GM10248 (cell line): Measurements from ENCODE around the gene ADAM10.

Experiments
- CTCF ChIA-PET: fragments of 300-600 bp; sonication (Branson Sonifier 250); formaldehyde crosslinking; extraction: SDS; loops from one replicate; lab custom pipeline; 2021; ENCODE audit warnings: antibody characterized with exemption; lab: Yijun Ruan, JAX
- POLR2A ChIA-PET: fragments of 350-650 bp; sonication (Branson Sonifier 250); formaldehyde crosslinking; extraction: SDS; loops from one replicate; lab custom pipeline; 2020; ENCODE audit warnings: antibody characterized with exemption; lab: Yijun Ruan, JAX
- DNase-seq: peaks from one replicate; pipeline ENCODE4 v3.0.0; 2012; ENCODE audit errors: extremely low spot score
- TF ChIP-seq, protein P1 (sequence below): IDR thresholded peaks from 2 replicates; pipeline ENCODE4 v1.5.1; 2012; ENCODE audit warnings: mild to moderate bottlenecking, low read depth; ENCODE audit errors: extremely low read depth, missing control alignments, control extremely low read depth

Gene ADAM10

DNA sequence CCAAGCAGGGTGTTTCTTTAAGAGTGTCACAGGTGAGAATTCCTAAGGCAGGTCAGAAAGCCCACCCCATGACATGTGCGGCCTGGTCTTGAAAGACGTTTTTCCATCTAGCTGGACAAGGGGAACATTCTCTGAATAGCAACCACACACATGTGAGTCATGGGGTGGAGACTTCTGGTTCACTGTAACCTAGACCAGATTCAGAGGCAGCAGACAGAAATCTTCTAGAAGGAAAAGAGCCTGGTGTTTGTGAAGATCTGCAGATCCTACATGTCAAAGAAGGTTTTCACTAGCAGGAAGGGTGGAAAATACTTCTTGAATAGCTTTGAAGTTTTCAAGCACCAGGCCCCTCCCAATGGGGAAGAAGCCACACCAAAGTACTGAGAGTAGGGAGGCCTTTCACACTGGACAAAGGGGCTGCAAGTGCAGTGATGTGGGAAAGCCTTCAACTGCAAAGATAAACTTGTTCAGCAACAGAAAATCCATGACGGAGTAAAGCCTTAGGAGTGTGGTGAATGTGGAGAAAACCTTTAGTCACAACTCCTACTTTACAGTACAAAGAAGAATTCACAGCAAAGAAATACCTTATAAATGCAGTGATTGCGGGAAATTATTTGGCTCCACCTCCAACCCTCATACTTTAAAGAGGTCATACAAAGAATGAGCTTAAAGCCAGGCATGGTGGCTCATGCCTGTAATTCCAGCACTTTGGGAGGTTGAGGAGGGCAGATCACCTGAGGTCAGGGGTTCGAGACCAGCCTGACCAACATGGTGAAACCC is 17.6 kb downstream of the ADAM10 start:
- DNase-seq: no peak
- TF ChIP-seq, protein P1, sequence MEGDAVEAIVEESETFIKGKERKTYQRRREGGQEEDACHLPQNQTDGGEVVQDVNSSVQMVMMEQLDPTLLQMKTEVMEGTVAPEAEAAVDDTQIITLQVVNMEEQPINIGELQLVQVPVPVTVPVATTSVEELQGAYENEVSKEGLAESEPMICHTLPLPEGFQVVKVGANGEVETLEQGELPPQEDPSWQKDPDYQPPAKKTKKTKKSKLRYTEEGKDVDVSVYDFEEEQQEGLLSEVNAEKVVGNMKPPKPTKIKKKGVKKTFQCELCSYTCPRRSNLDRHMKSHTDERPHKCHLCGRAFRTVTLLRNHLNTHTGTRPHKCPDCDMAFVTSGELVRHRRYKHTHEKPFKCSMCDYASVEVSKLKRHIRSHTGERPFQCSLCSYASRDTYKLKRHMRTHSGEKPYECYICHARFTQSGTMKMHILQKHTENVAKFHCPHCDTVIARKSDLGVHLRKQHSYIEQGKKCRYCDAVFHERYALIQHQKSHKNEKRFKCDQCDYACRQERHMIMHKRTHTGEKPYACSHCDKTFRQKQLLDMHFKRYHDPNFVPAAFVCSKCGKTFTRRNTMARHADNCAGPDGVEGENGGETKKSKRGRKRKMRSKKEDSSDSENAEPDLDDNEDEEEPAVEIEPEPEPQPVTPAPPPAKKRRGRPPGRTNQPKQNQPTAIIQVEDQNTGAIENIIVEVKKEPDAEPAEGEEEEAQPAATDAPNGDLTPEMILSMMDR: no peak
- CTCF ChIA-PET: interaction anchor here (0.7 to 1.7 kb wide), 2 partner anchors 10 to 39 kb away, joined by 3 to 4 read pairs; partner anchors contain the start of gene MINDY2
- POLR2A ChIA-PET: interaction anchor here (0.7 kb wide), 1 partner anchor 67 kb away, joined by 4 read pairs; no protein-coding TSS in a partner anchor

DNA sequence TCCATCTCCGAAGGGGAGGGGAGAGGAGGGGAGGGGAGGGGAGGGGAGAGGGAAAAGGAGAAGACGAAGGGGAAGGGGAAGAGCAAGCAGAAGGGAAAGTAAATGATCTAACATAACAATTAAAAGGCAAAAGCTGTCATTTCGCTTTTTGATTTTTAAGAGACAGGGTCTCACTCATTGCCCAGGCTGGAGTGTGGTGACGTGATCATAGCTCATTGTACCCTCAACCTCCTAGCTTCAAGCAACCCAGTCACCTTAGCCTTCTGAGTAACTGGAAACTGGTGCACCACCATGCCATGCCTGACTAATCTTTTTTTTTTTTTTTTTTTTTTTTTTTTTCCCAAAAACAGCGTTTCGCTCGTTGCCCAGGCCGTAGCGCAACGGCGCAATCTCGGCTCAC is 22.6 kb downstream of the ADAM10 start:
- POLR2A ChIA-PET: no interaction called here
- TF ChIP-seq, protein P1: no peak
- CTCF ChIA-PET: interaction anchor here (1.0 to 1.1 kb wide), 2 partner anchors 10 to 16 kb away, joined by 3 to 4 read pairs; no protein-coding TSS in a partner anchor
- no peak for DNase-seq

DNA sequence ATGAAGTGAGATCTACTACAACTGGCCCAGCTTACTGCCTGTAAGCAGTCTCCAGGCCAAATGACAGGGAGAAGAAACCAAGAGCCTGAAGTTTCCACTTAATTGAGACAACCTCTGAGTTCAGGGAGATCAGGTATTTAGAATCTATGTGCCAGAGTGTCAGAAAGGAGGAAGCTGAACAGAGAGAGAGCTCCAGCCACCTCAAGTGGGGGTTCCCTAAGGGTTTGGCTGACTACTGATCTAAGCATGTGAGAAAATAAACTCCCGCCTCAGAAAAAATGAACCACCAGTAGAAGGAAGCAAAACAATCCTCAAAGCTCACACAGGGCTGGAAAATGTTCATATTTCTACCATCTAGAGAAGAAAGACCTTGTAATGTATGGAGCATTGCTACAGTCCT is 25.0 kb downstream of the ADAM10 start:
- ChIA-PET POLR2A (no interaction called here), CTCF (interaction anchor here (1.1 to 1.5 kb wide), 6 partner anchors 8 to 49 kb away, joined by 3 to 6 read pairs (median 4); partner anchors contain the start of gene ADAM10)
- DNase-seq: peak; percentile 69
- TF ChIP-seq, protein P1: no peak

DNA sequence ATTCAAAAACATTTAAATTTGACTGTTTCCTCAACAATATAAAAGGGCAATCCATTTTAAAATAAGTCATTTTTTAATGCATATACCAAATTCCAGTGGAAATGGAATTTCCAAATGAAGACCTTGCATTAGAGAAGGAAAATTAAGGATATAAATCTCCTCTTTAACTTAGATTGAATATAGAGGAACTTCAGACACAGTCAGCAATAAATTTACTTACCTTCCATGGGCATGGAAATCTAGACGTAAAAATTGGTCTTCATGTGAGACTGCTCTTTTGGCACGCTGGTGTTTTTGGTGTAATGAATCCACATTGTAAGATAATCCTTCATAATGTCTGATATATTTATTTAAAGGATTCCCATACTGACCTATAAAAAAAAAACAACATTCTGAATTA is 32.1 kb downstream of the ADAM10 start:
- TF ChIP-seq, protein P1: no peak
- POLR2A ChIA-PET: no interaction called here
- CTCF ChIA-PET: interaction anchor here (1.0 kb wide), 2 partner anchors 8 to 9 kb away, joined by 3 to 4 read pairs; no protein-coding TSS in a partner anchor
- DNase-seq: no peak

DNA sequence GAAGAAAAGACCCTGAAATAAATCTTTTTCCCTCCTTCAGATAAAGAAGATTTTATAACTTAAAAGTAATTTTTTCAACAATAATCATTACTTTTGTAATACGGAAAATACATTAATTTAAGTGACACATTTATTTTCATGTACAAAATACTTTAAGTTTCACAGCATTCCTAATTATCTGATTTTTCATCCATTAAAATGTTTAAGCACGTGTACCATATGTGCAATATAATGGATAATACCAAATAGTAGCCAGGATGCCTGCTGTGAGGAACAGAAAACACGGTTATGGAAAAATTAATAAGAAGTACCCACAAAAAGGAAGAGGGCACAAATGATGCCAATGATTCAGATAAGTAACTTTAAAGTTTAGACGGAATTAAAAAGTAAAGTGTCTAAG is 33.5 kb downstream of the ADAM10 start:
- no peak for DNase-seq
- ChIA-PET CTCF (no interaction called here), POLR2A (no interaction called here)
- TF ChIP-seq, protein P1: no peak

DNA sequence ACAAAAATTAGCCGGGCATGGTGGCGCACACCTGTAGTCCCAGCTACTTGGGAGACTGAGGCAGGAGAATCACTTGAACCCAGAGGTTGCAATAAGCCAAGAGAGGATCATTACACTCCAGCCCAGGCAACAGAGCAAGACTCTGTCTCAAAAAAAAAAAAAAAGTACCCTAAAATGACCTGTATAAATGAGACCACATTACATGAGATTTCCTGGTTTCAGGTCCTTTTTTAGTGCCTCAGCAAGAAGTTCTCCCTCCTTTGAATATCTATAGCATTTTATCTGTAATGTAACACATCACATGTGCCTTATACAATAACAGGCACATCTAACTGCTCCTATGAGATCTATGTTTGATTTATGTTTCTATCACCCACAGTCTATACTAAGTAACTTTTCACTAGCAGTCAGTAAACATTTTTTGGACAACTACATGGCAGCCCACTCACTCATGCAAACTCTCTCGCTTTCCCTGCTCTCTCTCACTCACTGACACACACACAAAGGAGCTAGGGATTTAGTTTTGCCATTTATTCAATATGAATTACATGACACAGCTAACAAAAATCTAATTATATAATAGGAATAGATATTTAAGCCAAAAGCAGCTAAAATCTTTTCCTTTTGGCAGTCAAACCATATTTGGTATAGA is 34.1 kb downstream of the ADAM10 start:
- DNase-seq: no peak
- ChIA-PET POLR2A (no interaction called here), CTCF (no interaction called here)
- TF ChIP-seq, protein P1: no peak
